WI38 (cell line): ENCODE data around the gene ARL13B.

Experiments used
- H3K4me3 ChIP-seq: 2 replicates; pipeline ENCODE4 v1.5.1; 2011; ENCODE audit warnings: low read depth, mild to moderate bottlenecking, control low read depth, low read length
- CTCF ChIP-seq: IDR thresholded peaks from 2 replicates; pipeline ENCODE4 v1.5.1; 2012; ENCODE audit warnings: low read depth, mild to moderate bottlenecking, control low read depth, low read length

The ARL13B gene

GRCh38 chr3:94019659-94020058, 39.7 kb downstream of the ARL13B start:
- no peak for TF ChIP-seq CTCF
- no peak overlapping the region for H3K4me3 ChIP-seq

GRCh38 chr3:94020293-94020692, 40.3 kb downstream of the ARL13B start:
- TF ChIP-seq CTCF: no peak

GRCh38 chr3:94024385-94024784, 44.4 kb downstream of the ARL13B start:
- no peak overlapping the region for H3K4me3 ChIP-seq
- TF ChIP-seq CTCF: no peak

More at GRCh38 chr3:94020293-94020692, 40.3 kb downstream of the ARL13B start:
- no peak overlapping the region for H3K4me3 ChIP-seq

- TF ChIP-seq CTCF: no peak
- no peak overlapping the region for H3K4me3 ChIP-seq
These were observed 46.7 kb downstream of the ARL13B start for GRCh38 chr3:94026623-94027022.

- no peak for TF ChIP-seq CTCF
- H3K4me3 ChIP-seq: no peak within 1 kb of the TSS
These were observed 48.3 kb downstream of the ARL13B start, which contains the start of gene STX19 for GRCh38 chr3:94028093-94028837. TSS of gene STX19 (minus strand) at chr3:94028597. CDS start at chr3:94015269, 13,328 bp downstream.

- H3K4me3 ChIP-seq: no peak overlapping the region
These were observed 57.1 kb downstream of the ARL13B start for GRCh38 chr3:94036909-94037507.

More at GRCh38 chr3:94036909-94037507, 57.1 kb downstream of the ARL13B start:
- peak; percentile 47; the same call in 1 of the 2 replicates for TF ChIP-seq CTCF
